MCF 10A (cell line): ENCODE data around the gene PLEKHA6. TPM values are rescaled to one million over a fixed set of nuclear protein-coding genes. Genes with fewer than 3 reads are reported as not detected.
A peak's percentile ranks its signal among the peaks of the same experiment; 100 is the strongest.

ENCODE experiments used
- BruUV-seq: library from RNA; stranded (reverse); fragments of 400-500 nt; replicated peaks from 2 replicates; lab custom pipeline; 2021; lab: Mats Ljungman, UMichigan
- CTCF ChIA-PET: fragments of 300-600 bp; sonication (Branson Sonifier 250); formaldehyde crosslinking; extraction: SDS; loops from one replicate; lab custom pipeline; 2021; ENCODE audit warnings: antibody characterized with exemption, inconsistent platforms; lab: Yijun Ruan, JAX
- POLR2A ChIA-PET: fragments of 300-600, 350-650 bp; sonication (Branson Sonifier 250); formaldehyde crosslinking; extraction: SDS; loops from one replicate; lab custom pipeline; 2020; ENCODE audit warnings: antibody characterized with exemption, inconsistent platforms; lab: Yijun Ruan, JAX
- DNase-seq: peaks from one replicate; pipeline ENCODE4 v3.0.0-alpha.2; 2018; ENCODE audit not compliant: unreplicated experiment
- H3K27ac Mint-ChIP-seq: one replicate; pipeline ENCODE4 v1.8.0; 2022; ENCODE audit warnings: mild to moderate bottlenecking, low read depth, mixed read lengths; ENCODE audit not compliant: unreplicated experiment
- H3K27me3 Mint-ChIP-seq: one replicate; pipeline ENCODE4 v1.8.0; 2022; ENCODE audit warnings: mixed read lengths; ENCODE audit not compliant: insufficient read depth, unreplicated experiment
- H3K36me3 Mint-ChIP-seq: one replicate; pipeline ENCODE4 v1.8.0; 2022; ENCODE audit warnings: mild to moderate bottlenecking, moderate library complexity, mixed read lengths; ENCODE audit not compliant: insufficient read depth, unreplicated experiment
- H3K4me1 Mint-ChIP-seq: one replicate; pipeline ENCODE4 v1.8.0; 2022; ENCODE audit warnings: mixed read lengths; ENCODE audit not compliant: insufficient read depth, unreplicated experiment
- H3K4me3 Mint-ChIP-seq: one replicate; pipeline ENCODE4 v1.8.0; 2022; ENCODE audit warnings: mild to moderate bottlenecking, moderate library complexity, mixed read lengths; ENCODE audit not compliant: unreplicated experiment
- H3K9me3 Mint-ChIP-seq: one replicate; pipeline ENCODE4 v1.8.0; 2022; ENCODE audit warnings: mixed read lengths; ENCODE audit not compliant: unreplicated experiment
- CTCF ChIP-seq: fragments of 200-600 bp; IDR thresholded peaks from one replicate; pipeline ENCODE4 v1.8.0; 2022; ENCODE audit warnings: antibody characterized with exemption, mild to moderate bottlenecking; ENCODE audit not compliant: unreplicated experiment
- intact Hi-C: fragments of 100-400 bp; cut with micrococcal nuclease; formaldehyde crosslinking; loops from 2 replicates; pipeline ENCODE4 v1.14.1; 2022
- total RNA-seq: library from RNA; stranded (reverse); gene quantifications from 2 replicates; pipeline ENCODE4 v1.2.3, GENCODE V29; 2022

PLEKHA6 gene
- total RNA-seq, 1 experiment from 2014 or later, result 75.9 TPM

DNA sequence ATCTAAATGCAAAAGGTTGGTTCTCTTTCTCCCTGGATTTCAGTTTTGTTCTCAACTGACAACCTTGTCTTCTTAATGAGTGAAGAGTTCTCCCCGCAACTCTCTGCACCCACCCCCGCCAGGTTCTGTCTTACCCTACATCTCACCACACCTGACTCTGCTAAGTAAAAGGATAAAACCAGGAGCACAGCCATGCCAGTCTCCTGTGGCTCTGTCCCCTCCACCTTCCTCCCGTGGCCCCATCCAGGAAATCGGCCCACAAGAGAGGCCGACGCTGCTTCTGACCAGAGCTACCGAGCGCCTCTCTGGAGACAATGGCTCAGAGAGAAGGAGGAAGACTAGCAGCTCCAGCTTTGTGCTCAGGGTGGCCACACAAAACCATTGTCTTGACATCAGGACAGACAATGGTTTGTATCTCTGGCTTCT is 72.2 kb downstream of the PLEKHA6 start:
- H3K9me3 Mint-ChIP-seq, result no peaks in the 10 kb centered on the region
- H3K4me3 Mint-ChIP-seq, result peak overlapping the region; percentile 89
- no peaks in the 10 kb centered on the region for H3K27me3 Mint-ChIP-seq
- ChIA-PET POLR2A (interaction anchor here (0.6 to 9.5 kb wide), 28 partner anchors 9 to 553 kb away, joined by 3 to 214 read pairs (median 4); no protein-coding TSS in a partner anchor), CTCF (interaction anchor here (0.8 to 7.5 kb wide), 18 partner anchors 8 to 207 kb away, joined by 3 to 87 read pairs (median 4); partner anchors contain the start of gene GOLT1A)
- BruUV-seq, result no TSS peak
- peaks cover 9% of the 10 kb centered on the region for H3K36me3 Mint-ChIP-seq
- peak; percentile 61 for DNase-seq
- H3K27ac Mint-ChIP-seq, result peak overlapping the region; percentile 88
- H3K4me1 Mint-ChIP-seq, result peaks cover 74% of the 10 kb centered on the region
- TF ChIP-seq CTCF, result no peak
- intact Hi-C loops, result loop anchor here (5.0 kb wide), 1 partner anchor 55 kb away; no protein-coding TSS in a partner anchor

DNA sequence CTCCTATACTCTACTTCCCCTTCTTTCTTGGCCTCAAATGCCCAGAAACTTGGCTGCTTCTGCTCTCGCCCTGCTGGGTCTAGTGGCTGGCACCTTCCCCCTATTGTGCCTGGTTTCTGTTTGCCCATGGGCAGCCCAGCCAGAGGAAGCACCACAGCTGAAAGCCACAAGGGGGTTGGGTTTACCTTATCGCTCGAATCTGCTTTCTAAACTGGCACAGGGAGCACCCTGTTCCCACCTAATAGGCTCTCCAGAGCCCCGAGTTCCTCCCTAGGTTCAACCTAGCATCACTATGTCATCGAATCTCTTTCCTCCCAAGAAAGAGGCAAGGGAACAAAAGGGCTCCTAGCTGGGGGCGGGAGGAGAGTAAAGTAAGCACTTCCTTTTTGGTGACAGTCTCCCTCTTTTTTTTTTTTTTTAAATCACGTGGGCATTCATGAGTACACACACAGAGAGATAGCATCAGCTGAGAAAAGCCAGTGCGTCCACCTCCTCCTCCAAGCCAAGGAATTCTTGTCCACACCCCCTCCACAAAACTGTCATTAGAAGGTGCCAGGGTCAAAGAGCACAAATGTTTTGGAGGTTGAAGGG is 72.8 kb downstream of the PLEKHA6 start:
- CTCF ChIA-PET, result interaction anchor here (0.6 to 7.5 kb wide), 23 partner anchors 8 to 1452 kb away, joined by 3 to 87 read pairs (median 4); partner anchors contain the start of gene GOLT1A
- BruUV-seq, result no TSS peak
- peaks cover 10% of the 10 kb centered on the region for H3K36me3 Mint-ChIP-seq
- DNase-seq, result peak; percentile 67
- H3K4me3 Mint-ChIP-seq, result peak overlapping the region; percentile 89
- H3K4me1 Mint-ChIP-seq, result peaks cover 74% of the 10 kb centered on the region
- peak; percentile 14 for TF ChIP-seq CTCF
- POLR2A ChIA-PET, result interaction anchor here (0.6 to 9.5 kb wide), 26 partner anchors 9 to 553 kb away, joined by 3 to 214 read pairs (median 6); no protein-coding TSS in a partner anchor
- H3K9me3 Mint-ChIP-seq, result no peaks in the 10 kb centered on the region
- H3K27ac Mint-ChIP-seq, result peak overlapping the region; percentile 88
- intact Hi-C loops, result loop anchor here (5.0 kb wide), 1 partner anchor 55 kb away; no protein-coding TSS in a partner anchor
- H3K27me3 Mint-ChIP-seq, result no peaks in the 10 kb centered on the region

DNA sequence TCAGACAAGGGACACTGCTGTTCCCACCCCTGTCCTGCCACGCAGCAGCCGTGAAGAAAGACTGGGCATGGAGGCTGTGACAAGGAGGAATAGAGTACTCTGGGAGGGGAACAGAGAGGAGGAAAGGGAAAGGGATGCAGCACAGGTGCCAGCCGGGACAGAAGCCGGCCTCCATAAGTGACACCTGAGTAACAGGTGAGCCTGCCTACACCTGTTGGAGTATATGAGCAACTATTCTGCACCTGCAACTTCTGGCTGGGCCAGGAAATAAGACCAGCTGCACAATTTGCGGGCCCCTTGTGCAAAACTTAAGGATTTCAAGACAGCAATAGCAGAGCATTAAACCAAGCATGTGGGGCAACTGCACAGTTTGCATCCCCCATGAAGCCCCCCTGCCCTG is 73.4 kb downstream of the PLEKHA6 start:
- BruUV-seq, result no TSS peak
- Mint-ChIP-seq H3K9me3 (no peaks in the 10 kb centered on the region), H3K27ac (peak overlapping the region; percentile 88), H3K36me3 (peaks cover 16% of the 10 kb centered on the region), H3K4me1 (peaks cover 74% of the 10 kb centered on the region), H3K27me3 (no peaks in the 10 kb centered on the region), H3K4me3 (peak overlapping the region; percentile 89)
- intact Hi-C loops, result loop anchor here (5.0 kb wide), 1 partner anchor 56 kb away; no protein-coding TSS in a partner anchor
- DNase-seq, result no peak
- POLR2A ChIA-PET, result interaction anchor here (1.0 to 9.5 kb wide), 11 partner anchors 9 to 238 kb away, joined by 3 to 214 read pairs (median 10); no protein-coding TSS in a partner anchor
- no peak for TF ChIP-seq CTCF
- CTCF ChIA-PET, result interaction anchor here (0.7 to 7.5 kb wide), 10 partner anchors 11 to 432 kb away, joined by 3 to 87 read pairs (median 5); no protein-coding TSS in a partner anchor
